H9 (cell line): ENCODE data around the gene ME3. TPM values are rescaled to one million over a fixed set of nuclear protein-coding genes. Genes with fewer than 3 reads are reported as not detected.

ENCODE experiments used
- DNase-seq: peaks from one replicate; pipeline ENCODE4 v3.0.0-alpha.2; 2017
- H2AFZ ChIP-seq: one replicate; pipeline ENCODE4 v1.6.1; 2013; ENCODE audit warnings: mild to moderate bottlenecking, low read length, control low read depth, moderate library complexity
- H2AK5ac ChIP-seq: 2 replicates; pipeline ENCODE4 v1.6.1; 2013; ENCODE audit warnings: low read length, control low read depth, mixed read lengths; ENCODE audit not compliant: insufficient read length
- H2BK120ac ChIP-seq: one replicate; pipeline ENCODE4 v1.6.1; 2013; ENCODE audit warnings: low read depth, mild to moderate bottlenecking, low read length, control low read depth, inconsistent platforms; ENCODE audit not compliant: poor library complexity, severe bottlenecking
- H2BK12ac ChIP-seq: 2 replicates; pipeline ENCODE4 v1.6.1; 2013; ENCODE audit warnings: low read length, control low read depth, mixed read lengths, low read depth; ENCODE audit not compliant: insufficient read length
- H2BK15ac ChIP-seq: 2 replicates; pipeline ENCODE4 v1.6.1; 2013; ENCODE audit warnings: low read depth, low read length, control low read depth
- H2BK20ac ChIP-seq: one replicate; pipeline ENCODE4 v1.6.1; 2013; ENCODE audit warnings: low read depth, mild to moderate bottlenecking, low read length, control low read depth, inconsistent platforms; ENCODE audit not compliant: poor library complexity, severe bottlenecking
- H2BK5ac ChIP-seq: 2 replicates; pipeline ENCODE4 v1.6.1; 2013; ENCODE audit warnings: low read length, control low read depth, mixed read lengths; ENCODE audit not compliant: insufficient read length
- H3K14ac ChIP-seq: 2 replicates; pipeline ENCODE4 v1.6.1; 2013; ENCODE audit warnings: low read length, control low read depth; ENCODE audit not compliant: insufficient read depth
- H3K18ac ChIP-seq: 2 replicates; pipeline ENCODE4 v1.6.1; 2013; ENCODE audit warnings: low read depth, mild to moderate bottlenecking, mixed read lengths, low read length, control low read depth; ENCODE audit not compliant: insufficient read length
- H3K23ac ChIP-seq: 2 replicates; pipeline ENCODE4 v1.6.1; 2013; ENCODE audit warnings: low read length, control low read depth, mixed read lengths, low read depth; ENCODE audit not compliant: insufficient read length
- H3K23me2 ChIP-seq: 2 replicates; pipeline ENCODE4 v1.6.1; 2013; ENCODE audit warnings: low read depth, mild to moderate bottlenecking, mixed read lengths, low read length, control low read depth; ENCODE audit not compliant: insufficient read length, poor library complexity, severe bottlenecking
- H3K27ac ChIP-seq: 2 replicates; pipeline ENCODE4 v1.5.1; 2013; ENCODE audit warnings: low read length, control low read depth, mixed read lengths, low read depth; ENCODE audit not compliant: insufficient read length
- H3K27me3 ChIP-seq: 2 replicates; pipeline ENCODE4 v1.6.1; 2013; ENCODE audit warnings: low read length, control low read depth, inconsistent platforms; ENCODE audit not compliant: insufficient read depth
- H3K4ac ChIP-seq: 2 replicates; pipeline ENCODE4 v1.6.1; 2013; ENCODE audit warnings: low read depth, mild to moderate bottlenecking, control low read depth, inconsistent platforms, low read length, moderate library complexity
- H3K4me1 ChIP-seq: 2 replicates; pipeline ENCODE4 v1.6.1; 2013; ENCODE audit warnings: low read length, control low read depth, inconsistent platforms; ENCODE audit not compliant: insufficient read depth
- H3K4me2 ChIP-seq: 2 replicates; pipeline ENCODE4 v1.6.1; 2013; ENCODE audit warnings: low read length, control low read depth, mixed read lengths; ENCODE audit not compliant: insufficient read length, insufficient read depth
- H3K56ac ChIP-seq: 2 replicates; pipeline ENCODE4 v1.6.1; 2013; ENCODE audit warnings: low read depth, mild to moderate bottlenecking, mixed read lengths, low read length, control low read depth; ENCODE audit not compliant: insufficient read length
- H3K79me1 ChIP-seq: 2 replicates; pipeline ENCODE4 v1.6.1; 2013; ENCODE audit warnings: low read depth, mild to moderate bottlenecking, moderate library complexity, low read length, control low read depth, inconsistent platforms; ENCODE audit not compliant: insufficient read depth, poor library complexity, severe bottlenecking
- H3K79me2 ChIP-seq: 2 replicates; pipeline ENCODE4 v1.6.1; 2013; ENCODE audit warnings: low read length, control low read depth, inconsistent platforms; ENCODE audit not compliant: insufficient read depth
- H3K9ac ChIP-seq: 2 replicates; pipeline ENCODE4 v1.6.1; 2013; ENCODE audit warnings: low read length, control low read depth, mixed read lengths; ENCODE audit not compliant: insufficient read length; ENCODE audit errors: extremely low read depth
- H3K9me3 ChIP-seq: one replicate; pipeline ENCODE4 v1.6.1; 2013; ENCODE audit warnings: low read depth, low read length, inconsistent platforms; ENCODE audit not compliant: control insufficient read depth
- H3T11ph ChIP-seq: one replicate; pipeline ENCODE4 v1.6.1; 2013; ENCODE audit warnings: mild to moderate bottlenecking, low read length, control low read depth, inconsistent platforms
- H4K20me1 ChIP-seq: one replicate; pipeline ENCODE4 v1.6.1; 2013; ENCODE audit not compliant: control insufficient read depth, insufficient read length, insufficient read depth
- H4K5ac ChIP-seq: 2 replicates; pipeline ENCODE4 v1.6.1; 2013; ENCODE audit warnings: low read depth, mild to moderate bottlenecking, mixed read lengths, low read length, control low read depth; ENCODE audit not compliant: insufficient read length
- H4K8ac ChIP-seq: replicated peaks from 2 replicates; pipeline ENCODE4 v1.6.1; 2013; ENCODE audit warnings: low read length, control low read depth, mixed read lengths, low read depth; ENCODE audit not compliant: insufficient read length
- H4K91ac ChIP-seq: 2 replicates; pipeline ENCODE4 v1.6.1; 2013; ENCODE audit warnings: low read depth, mild to moderate bottlenecking, moderate library complexity, mixed read lengths, low read length, control low read depth; ENCODE audit not compliant: insufficient read length
- H3K27ac Mint-ChIP-seq, 3 experiments: 2 replicates in 2 of 3; 3 replicates in 1 of 3; pipeline ENCODE4 v1.8.0; 2020 to 2021; ENCODE audit warnings: mixed read lengths in 3 of 3, mild to moderate bottlenecking in 1 of 3, moderate library complexity in 1 of 3
- H3K27me3 Mint-ChIP-seq: 2 replicates; pipeline ENCODE4 v1.8.0; 2021; ENCODE audit warnings: low read depth, mild to moderate bottlenecking, moderate library complexity, mixed read lengths
- H3K36me3 Mint-ChIP-seq, 3 experiments: 2 replicates in 2 of 3; 3 replicates in 1 of 3; pipeline ENCODE4 v1.8.0; 2020 to 2021; ENCODE audit warnings: low read depth in 3 of 3, mixed read lengths in 3 of 3; ENCODE audit not compliant: insufficient read depth in 1 of 3
- H3K4me1 Mint-ChIP-seq, 2 experiments: 2 replicates each; pipeline ENCODE4 v1.8.0; 2020; ENCODE audit warnings: mixed read lengths in 2 of 2
- H3K4me3 Mint-ChIP-seq, 2 experiments: 2 replicates in 1 of 2; 3 replicates in 1 of 2; pipeline ENCODE4 v1.8.0; 2020 to 2021; ENCODE audit warnings: mild to moderate bottlenecking in 2 of 2, mixed read lengths in 2 of 2, moderate library complexity in 1 of 2
- H3K9me3 Mint-ChIP-seq, 2 experiments: 2 replicates in 1 of 2; 3 replicates in 1 of 2; pipeline ENCODE4 v1.8.0; 2020; ENCODE audit warnings: mild to moderate bottlenecking in 2 of 2, mixed read lengths in 2 of 2, moderate library complexity in 1 of 2
- CTCF ChIP-seq: fragments of 200-600 bp; sonication (generic); conservative IDR thresholded peaks from 3 replicates; pipeline ENCODE4 v1.8.0; 2021; ENCODE audit warnings: antibody characterized with exemption, mild to moderate bottlenecking
- WGBS: extraction: QIAGEN DNeasy Blood & Tissue Kit; methylation state at CpG from one replicate; pipeline ENCODE4 v1.1.7; 2013; ENCODE audit warnings: missing lambda C conversion rate, low lambda C conversion rate, mixed read lengths; ENCODE audit not compliant: insufficient read length; ENCODE audit errors: extremely low coverage; 5-methylcytosine and 5-hydroxymethylcytosine counted together
- total RNA-seq: library from RNA; stranded (reverse); gene quantifications from 2 replicates; pipeline ENCODE4 v1.2.1, GENCODE V29; 2021

ME3 gene
- total RNA-seq, 1 experiment from 2014 or later: 2.8 TPM

- Histone ChIP-seq H3K23me2 (no peaks in the 10 kb centered on the region), H2BK15ac (no peak overlapping the region), H2BK120ac (no peak overlapping the region), H4K20me1 (no peaks in the 10 kb centered on the region), H3K23ac (no peak overlapping the region), H4K91ac (no peak overlapping the region), H3K27me3 (no peaks in the 10 kb centered on the region), H4K5ac (no peak overlapping the region), H3K4me1 (no peaks in the 10 kb centered on the region), H4K8ac (no peak overlapping the region), H3K56ac (no peak overlapping the region), H3K4me2 (no peak overlapping the region), H3K9ac (no peak overlapping the region), H3K27ac (no peak overlapping the region), H2AFZ (no peak overlapping the region), H2BK20ac (no peak overlapping the region), H2BK12ac (no peak overlapping the region), H2AK5ac (no peak overlapping the region), H3K79me1 (no peaks in the 10 kb centered on the region), H3K14ac (no peak overlapping the region), H3K18ac (no peak overlapping the region), H3K4ac (no peak overlapping the region), H3K9me3 (no peaks in the 10 kb centered on the region), H2BK5ac (no peak overlapping the region), H3T11ph (no peak overlapping the region), H3K79me2 (no peaks in the 10 kb centered on the region)
- Mint-ChIP-seq H3K9me3 (no peaks in the 10 kb centered on the region), H3K27me3 (no peaks in the 10 kb centered on the region), H3K36me3 (no peaks in the 10 kb centered on the region), H3K4me3 (no peak overlapping the region), H3K4me1 (peaks cover 4 to 5% of the 10 kb centered on the region in 2 experiments), H3K27ac (no peak overlapping the region)
- no CpG with 5 or more reads among the region's 5 CpGs for WGBS
- no peak for DNase-seq
- no peak for TF ChIP-seq CTCF
Observed at GRCh38 chr11:86464509-86465221, 207.8 kb downstream of the ME3 start.
